Loucy (cell line): ENCODE measurements around the gene OXCT1.

Experiments used
- CTCF ChIP-seq: fragments of 200-600 bp; sonication (generic); conservative IDR thresholded peaks from 2 replicates; pipeline ENCODE4 v1.5.1; 2014; ENCODE audit warnings: mild to moderate bottlenecking, antibody characterized with exemption, low read length
- EZH2phosphoT487 ChIP-seq: fragments of 200-600 bp; IDR thresholded peaks from 2 replicates; pipeline ENCODE4 v1.6.1; 2018; ENCODE audit warnings: antibody characterized with exemption, mild to moderate bottlenecking, moderate library complexity, borderline replicate concordance

GRCh38 chr5:41815261-41815660 is 55.0 kb downstream of the OXCT1 start:
- TF ChIP-seq EZH2phosphoT487 (no peak), CTCF (no peak)
